GM12875 (cell line): ENCODE measurements around the gene GFM1.

Source experiments
- H3K4me3 ChIP-seq: one replicate; pipeline ENCODE4 v1.5.1; 2011; ENCODE audit warnings: low read depth, low read length, control low read depth
- CTCF ChIP-seq: IDR thresholded peaks from 2 replicates; pipeline ENCODE4 v1.5.1; 2011; ENCODE audit warnings: low read depth, mild to moderate bottlenecking, control low read depth, inconsistent platforms, low read length, moderate library complexity, borderline replicate concordance; ENCODE audit not compliant: insufficient read depth

The GFM1 gene

GRCh38 chr3:158725348-158726011 lies 81.2 kb downstream of the GFM1 start:
- TF ChIP-seq CTCF: no peak

GRCh38 chr3:158727206-158728060 lies 83.1 kb downstream of the GFM1 start:
- H3K4me3 ChIP-seq: no peak overlapping the region
- peak; percentile 61; the same call in 1 of the 2 replicates for TF ChIP-seq CTCF

More at GRCh38 chr3:158725348-158726011, 81.2 kb downstream of the GFM1 start:
- no peak overlapping the region for H3K4me3 ChIP-seq

- no peak overlapping the region for H3K4me3 ChIP-seq
- no peak for TF ChIP-seq CTCF
These were observed 83.7 kb downstream of the GFM1 start for GRCh38 chr3:158728061-158728377.

GRCh38 chr3:158728851-158729250 lies 84.5 kb downstream of the GFM1 start:
- no peak overlapping the region for H3K4me3 ChIP-seq
- no peak for TF ChIP-seq CTCF

GRCh38 chr3:158731486-158731885 lies 87.2 kb downstream of the GFM1 start:
- peak overlapping the region; percentile 6 for H3K4me3 ChIP-seq
- TF ChIP-seq CTCF: no peak

GRCh38 chr3:158731938-158732855 lies 87.9 kb downstream of the GFM1 start, which contains the start of gene RARRES1:
Gene RARRES1 (minus strand): TSS chr3:158732457. CDS start chr3:158732415, 42 bp downstream.
- TF ChIP-seq CTCF: no peak
- peak within 1 kb of the TSS; percentile 50 for H3K4me3 ChIP-seq
